Ascending aorta (tissue), 2 donors: ENCODE data around the gene LRP5. TPM values are rescaled to one million over a fixed set of nuclear protein-coding genes. Genes with fewer than 3 reads are reported as not detected.
"Not testable (repeated sequence)": the region's sequence is repeated elsewhere in the genome, so short reads cannot be mapped to it uniquely, and the experiment has no call there.

Source experiments
- DNase-seq, 2 donors: peaks; one replicate each; pipeline ENCODE4 v3.0.0-alpha.2; 2019; ENCODE audit warnings: low spot score in 2 of 2
- H3K27ac ChIP-seq, 2 donors: fragments of 200-600 bp; sonication (generic); one replicate each; pipeline ENCODE4 v1.5.1; 2016 to 2017; ENCODE audit warnings: mild to moderate bottlenecking in 1 of 2
- H3K27me3 ChIP-seq: fragments of 200-600 bp; sonication (generic); one replicate; pipeline ENCODE4 v1.5.1; 2017
- H3K36me3 ChIP-seq, 2 donors: fragments of 200-600 bp; sonication (generic); one replicate each; pipeline ENCODE4 v1.5.1; 2016
- H3K4me1 ChIP-seq, 2 donors: fragments of 200-600 bp; sonication (generic); one replicate each; pipeline ENCODE4 v1.5.1; 2016 to 2017; ENCODE audit warnings: mild to moderate bottlenecking in 1 of 2
- H3K4me3 ChIP-seq, 2 donors: fragments of 200-600 bp; sonication (generic); one replicate each; pipeline ENCODE4 v1.5.1; 2016 to 2017; ENCODE audit warnings: mild to moderate bottlenecking in 1 of 2
- H3K9me3 ChIP-seq, 2 donors: fragments of 200-600 bp; sonication (generic); one replicate each; pipeline ENCODE4 v1.5.1; 2016
- CTCF ChIP-seq, 3 experiments: fragments of 200-600 bp in 2 of 3; fragments of 450-650 bp in 1 of 3; sonication (generic) in 2 of 3; IDR thresholded peaks; one replicate each; pipeline ENCODE4 v1.5.1; 2016 to 2019; ENCODE audit warnings: antibody characterized with exemption in 3 of 3, mild to moderate bottlenecking in 1 of 3, moderate library complexity in 1 of 3
- intact Hi-C: fragments of 100-400 bp; cut with DNase I; formaldehyde crosslinking; loops from one replicate; pipeline ENCODE4 v1.15.1; 2023
- total RNA-seq: library from RNA; depleted of rRNA; stranded (reverse); fragments of >200 nt; gene quantifications from one replicate; pipeline ENCODE4 v1.1.0, GENCODE V29; 2016

Gene LRP5
- total RNA-seq, 1 donor from 2014 or later: 130 TPM

GRCh38 chr11:68444566-68444965 is 132.2 kb downstream of the LRP5 start:
- intact Hi-C loops: loop anchor here (10.0 kb wide), 1 partner anchor 430 kb away; the partner anchor contains the start of gene ALDH3B1
- Histone ChIP-seq H3K9me3 (no peaks in the 10 kb centered on the region), H3K36me3 (peaks cover 47 to 70% of the 10 kb centered on the region in 2 donors), H3K27ac (no peak overlapping the region), H3K4me3 (no peak overlapping the region), H3K4me1 (no peaks in the 10 kb centered on the region), H3K27me3 (no peaks in the 10 kb centered on the region)
- no peak for DNase-seq
- TF ChIP-seq CTCF (IDR thresholded peaks at IDR 0.05): no peak

GRCh38 chr11:68445531-68446035 is 133.2 kb downstream of the LRP5 start:
- TF ChIP-seq CTCF (IDR thresholded peaks at IDR 0.05): no peak
- Histone ChIP-seq H3K27me3 (no peaks in the 10 kb centered on the region), H3K9me3 (no peaks in the 10 kb centered on the region), H3K27ac (no peak overlapping the region), H3K36me3 (peaks cover 41 to 66% of the 10 kb centered on the region in 2 donors), H3K4me1 (no peaks in the 10 kb centered on the region), H3K4me3 (no peak overlapping the region)
- intact Hi-C loops: loop anchor here (2.0 to 10.0 kb wide), 3 partner anchors 149 to 431 kb away; partner anchors contain the start of gene ALDH3B1
- DNase-seq: no peak

GRCh38 chr11:68446046-68446725 is 133.8 kb downstream of the LRP5 start:
- no peaks in the 10 kb centered on the region for H3K9me3 ChIP-seq
- H3K36me3 ChIP-seq: peaks cover 36 to 60% of the 10 kb centered on the region in 2 donors
- H3K4me1 ChIP-seq: no peaks in the 10 kb centered on the region
- no peak overlapping the region for H3K27ac ChIP-seq
- no peak for DNase-seq
- no peak for TF ChIP-seq CTCF (IDR thresholded peaks at IDR 0.05)
- no peaks in the 10 kb centered on the region for H3K27me3 ChIP-seq
- no peak overlapping the region for H3K4me3 ChIP-seq
- intact Hi-C loops: loop anchor here (2.0 to 10.0 kb wide), 3 partner anchors 149 to 431 kb away; partner anchors contain the start of gene ALDH3B1

DNA sequence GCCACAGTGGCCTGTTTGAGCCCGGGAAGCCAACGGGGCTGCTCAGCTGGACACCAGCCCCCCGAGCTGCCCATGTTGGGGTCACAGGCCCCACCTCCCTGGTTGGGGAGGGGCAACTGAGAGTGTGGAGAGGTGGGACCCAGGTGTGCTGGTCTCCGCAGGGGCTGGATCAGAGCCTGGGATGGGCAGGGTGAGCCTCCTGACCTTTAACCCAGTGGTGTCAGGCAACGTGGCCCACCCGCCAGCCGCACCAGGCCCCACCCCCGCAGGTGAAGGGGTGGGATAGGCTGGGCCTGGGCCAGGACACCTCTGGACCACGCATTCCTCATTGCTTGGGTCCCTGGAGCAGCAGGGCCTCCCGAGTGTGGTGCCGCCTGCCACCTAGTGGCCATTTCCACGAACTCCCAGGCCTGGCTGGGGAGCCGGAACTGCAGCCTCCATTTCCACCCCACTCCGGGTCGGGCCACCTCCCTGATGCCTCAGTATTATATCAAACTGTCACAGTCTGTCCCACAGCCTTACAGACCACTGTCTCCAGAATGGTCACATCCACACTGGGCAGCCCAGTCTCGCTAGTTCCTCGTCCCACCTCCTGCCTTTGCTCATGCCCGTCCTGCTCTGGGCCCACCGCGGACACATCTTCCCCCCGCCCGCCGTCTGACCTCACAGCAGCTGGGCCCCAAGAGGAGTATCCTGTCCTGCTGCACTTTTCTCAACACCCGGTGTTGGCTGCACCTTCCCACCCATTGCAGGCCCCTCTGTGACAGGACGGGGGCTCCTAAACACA is 134.8 kb downstream of the LRP5 start:
- peak in 1 of 2 donors; percentile 86 for DNase-seq
- intact Hi-C loops: loop anchor here (1.0 to 10.0 kb wide), 4 partner anchors 150 to 432 kb away; partner anchors contain the start of gene ALDH3B1
- Histone ChIP-seq H3K4me3 (no peak overlapping the region), H3K9me3 (no peaks in the 10 kb centered on the region), H3K36me3 (peaks cover 29 to 50% of the 10 kb centered on the region in 2 donors), H3K27me3 (no peaks in the 10 kb centered on the region), H3K27ac (no peak overlapping the region), H3K4me1 (no peaks in the 10 kb centered on the region)
- peak; percentile 89 to 91 (median 90) for TF ChIP-seq CTCF (IDR thresholded peaks at IDR 0.05)

DNA sequence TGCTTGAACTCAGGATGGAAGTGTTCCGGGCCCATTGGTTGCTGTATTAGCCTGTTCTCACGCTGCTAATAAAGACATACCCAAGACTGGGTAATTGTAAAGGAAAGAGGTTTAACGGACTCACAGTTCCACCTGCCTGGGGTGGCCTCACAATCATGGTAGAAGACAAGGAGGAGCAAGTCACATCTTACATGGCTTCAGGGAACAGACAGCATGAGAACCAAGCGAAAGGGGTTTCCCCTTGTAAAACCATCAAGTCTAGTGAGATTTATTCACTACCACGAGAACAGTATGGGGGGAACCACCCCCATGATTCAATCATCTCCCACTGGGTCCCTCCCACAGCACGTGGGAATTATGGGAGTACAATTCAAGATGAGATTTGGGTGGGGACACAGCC is 135.5 kb downstream of the LRP5 start:
- intact Hi-C loops: loop anchor here (1.0 to 10.0 kb wide), 4 partner anchors 151 to 433 kb away; partner anchors contain the start of gene ALDH3B1

More for the DNA sequence above, 135.5 kb downstream of the LRP5 start:
- H3K4me1 ChIP-seq, DNase-seq, H3K27me3 ChIP-seq, H3K4me3 ChIP-seq, H3K9me3 ChIP-seq, H3K27ac ChIP-seq: not testable (repeated sequence)
- peaks cover 23 to 43% of the 10 kb centered on the region in 2 donors for H3K36me3 ChIP-seq
